Peyer's patch (tissue), 4 donors: Measurements from ENCODE around the gene CDC34.

Experiments used
- POLR2A ChIP-seq, 2 donors: fragments of 450-650 bp; IDR thresholded peaks; one replicate each; pipeline ENCODE4 v1.5.1; 2017; ENCODE audit warnings: antibody characterized with exemption in 2 of 2, mild to moderate bottlenecking in 2 of 2, moderate library complexity in 2 of 2
- TF ChIP-seq, protein P1 (sequence below), 6 experiments: fragments of 450-650 bp in 4 of 6; fragments of 200-600 bp in 2 of 6; sonication (generic) in 1 of 6; IDR thresholded peaks; one replicate each; pipeline ENCODE4 v1.5.1; 2017 to 2019; ENCODE audit warnings: antibody characterized with exemption in 6 of 6, mild to moderate bottlenecking in 3 of 6, moderate library complexity in 1 of 6

DNA sequence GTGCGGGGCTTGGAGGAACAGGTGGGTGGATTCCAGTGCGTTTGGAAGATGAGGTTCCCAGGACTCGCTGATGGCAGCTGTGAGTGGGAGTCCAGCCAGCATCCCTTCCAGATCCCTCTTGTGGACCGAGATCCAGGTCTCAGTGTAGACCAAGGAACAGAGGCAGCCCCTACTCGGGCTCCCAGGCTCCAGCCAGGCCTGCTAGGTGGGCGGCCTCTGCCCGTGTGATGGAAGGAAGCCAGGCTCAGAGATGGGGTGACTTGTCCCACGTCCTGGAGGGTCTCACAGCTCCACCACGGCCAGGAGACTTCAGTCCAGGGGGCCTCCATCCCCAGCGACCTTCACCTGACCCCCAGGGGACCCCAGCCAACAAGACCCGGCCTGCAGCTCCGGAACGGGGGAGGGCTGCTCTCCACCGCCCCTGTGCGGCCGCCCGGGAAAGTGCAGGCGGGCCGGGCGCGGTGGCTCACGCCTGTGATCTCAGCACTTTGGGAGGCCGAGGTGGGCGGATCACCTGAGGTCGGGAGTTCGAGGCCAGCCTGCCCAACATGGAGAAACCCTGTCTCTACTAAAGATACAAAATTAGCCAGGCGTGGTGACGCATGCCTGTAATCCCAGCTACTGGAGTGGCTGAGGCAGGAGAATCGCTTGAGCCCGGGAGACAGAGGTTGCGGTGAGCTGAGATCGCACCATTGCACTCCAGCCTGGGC lies 36.0 kb upstream of the CDC34 start:
- TF ChIP-seq, protein P1, sequence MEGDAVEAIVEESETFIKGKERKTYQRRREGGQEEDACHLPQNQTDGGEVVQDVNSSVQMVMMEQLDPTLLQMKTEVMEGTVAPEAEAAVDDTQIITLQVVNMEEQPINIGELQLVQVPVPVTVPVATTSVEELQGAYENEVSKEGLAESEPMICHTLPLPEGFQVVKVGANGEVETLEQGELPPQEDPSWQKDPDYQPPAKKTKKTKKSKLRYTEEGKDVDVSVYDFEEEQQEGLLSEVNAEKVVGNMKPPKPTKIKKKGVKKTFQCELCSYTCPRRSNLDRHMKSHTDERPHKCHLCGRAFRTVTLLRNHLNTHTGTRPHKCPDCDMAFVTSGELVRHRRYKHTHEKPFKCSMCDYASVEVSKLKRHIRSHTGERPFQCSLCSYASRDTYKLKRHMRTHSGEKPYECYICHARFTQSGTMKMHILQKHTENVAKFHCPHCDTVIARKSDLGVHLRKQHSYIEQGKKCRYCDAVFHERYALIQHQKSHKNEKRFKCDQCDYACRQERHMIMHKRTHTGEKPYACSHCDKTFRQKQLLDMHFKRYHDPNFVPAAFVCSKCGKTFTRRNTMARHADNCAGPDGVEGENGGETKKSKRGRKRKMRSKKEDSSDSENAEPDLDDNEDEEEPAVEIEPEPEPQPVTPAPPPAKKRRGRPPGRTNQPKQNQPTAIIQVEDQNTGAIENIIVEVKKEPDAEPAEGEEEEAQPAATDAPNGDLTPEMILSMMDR (IDR thresholded peaks at IDR 0.05): peak; percentile 16 to 68 (median 63)
- no peak for TF ChIP-seq POLR2A (IDR thresholded peaks at IDR 0.05)
